Measurements from ENCODE around the gene CALHM2.
"Not testable (repeated sequence)": the region's sequence is repeated elsewhere in the genome, so short reads cannot be mapped to it uniquely, and the experiment has no call there.

Gene CALHM2, protein sequence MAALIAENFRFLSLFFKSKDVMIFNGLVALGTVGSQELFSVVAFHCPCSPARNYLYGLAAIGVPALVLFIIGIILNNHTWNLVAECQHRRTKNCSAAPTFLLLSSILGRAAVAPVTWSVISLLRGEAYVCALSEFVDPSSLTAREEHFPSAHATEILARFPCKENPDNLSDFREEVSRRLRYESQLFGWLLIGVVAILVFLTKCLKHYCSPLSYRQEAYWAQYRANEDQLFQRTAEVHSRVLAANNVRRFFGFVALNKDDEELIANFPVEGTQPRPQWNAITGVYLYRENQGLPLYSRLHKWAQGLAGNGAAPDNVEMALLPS
- total RNA-seq: 3.9 to 44.1 (median 8.1) reads per million in 3 experiments

DNA sequence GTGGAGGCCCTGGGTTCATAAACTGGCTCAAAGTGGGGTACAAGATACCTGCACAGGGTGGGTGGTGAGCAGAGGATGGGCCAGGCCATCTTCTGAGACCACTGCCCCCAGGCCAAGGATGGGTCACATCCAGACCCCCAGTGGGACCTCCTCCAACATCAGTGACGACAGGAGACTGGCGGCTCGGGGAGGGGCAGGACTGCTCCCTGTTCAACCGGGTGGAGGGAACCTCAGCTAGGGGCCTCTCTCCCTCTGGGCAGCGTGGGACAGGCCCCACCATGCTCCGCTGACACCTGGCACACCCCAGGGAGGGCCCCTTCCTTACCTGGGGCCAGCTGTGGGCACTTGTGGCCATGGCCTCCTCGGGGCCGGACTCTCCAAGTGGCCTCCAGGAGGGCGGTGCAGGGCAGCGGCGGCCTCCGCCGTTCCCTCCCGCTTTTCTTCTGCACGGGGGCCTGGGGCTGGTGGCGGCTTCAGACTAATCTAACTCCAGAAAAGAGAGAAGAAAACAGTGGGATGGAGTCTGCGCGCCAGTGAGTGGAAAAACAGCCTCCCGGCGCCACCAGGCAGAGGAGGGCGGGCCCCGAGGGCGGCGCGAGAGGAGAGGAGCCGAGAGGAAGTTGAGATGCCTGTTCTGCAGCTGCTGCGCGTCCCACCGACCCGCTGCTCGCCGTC, at the start of gene CALHM2:
Gene CALHM2, minus strand, starts transcription at position 540 of the 675 bp plus-strand sequence. CDS start 2,429 bp downstream, outside the sequence.
- peak; percentile 42 for DNase-seq

DNA sequence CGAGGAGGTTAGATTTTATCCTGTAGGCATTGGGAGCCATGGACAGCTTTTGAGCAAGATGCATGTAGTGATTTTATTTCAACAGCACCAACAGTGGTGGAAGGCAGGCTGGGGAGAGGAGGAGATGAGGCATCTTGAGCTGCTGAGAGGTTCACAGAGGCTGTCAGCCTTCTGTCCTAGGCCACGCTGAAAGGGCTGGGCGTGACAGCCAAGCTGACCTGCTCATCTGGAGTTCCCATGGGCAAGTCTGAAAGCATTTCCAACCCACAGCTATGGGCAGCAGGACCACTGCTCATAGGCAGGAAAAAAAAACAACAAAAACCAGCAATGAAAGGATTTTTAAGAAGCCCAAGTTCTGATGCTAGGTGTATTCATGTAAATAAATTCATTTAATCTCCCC, 49.0 kb upstream of the CALHM2 start:
- no peak for DNase-seq

DNA sequence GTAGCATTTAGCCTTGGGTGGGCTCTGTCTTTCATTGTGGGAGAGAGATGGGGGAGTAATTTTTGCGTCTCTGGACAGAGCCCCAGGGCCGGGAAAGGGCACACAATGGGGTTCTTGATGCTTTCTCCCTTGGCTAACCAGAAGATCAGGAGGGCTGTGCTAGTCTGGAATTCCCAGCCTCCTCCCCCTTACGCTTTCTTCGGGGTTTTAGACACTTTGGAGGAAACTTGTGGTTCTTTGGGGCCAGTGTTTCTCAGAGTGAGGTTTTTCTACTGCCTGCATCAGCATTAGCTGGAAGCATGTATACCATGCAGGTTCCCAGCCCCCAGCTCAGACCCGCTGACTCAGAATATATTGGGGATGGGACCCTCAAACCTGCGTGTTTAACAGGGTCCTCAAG, 48.3 kb upstream of the CALHM2 start:
- no peak for DNase-seq

DNA sequence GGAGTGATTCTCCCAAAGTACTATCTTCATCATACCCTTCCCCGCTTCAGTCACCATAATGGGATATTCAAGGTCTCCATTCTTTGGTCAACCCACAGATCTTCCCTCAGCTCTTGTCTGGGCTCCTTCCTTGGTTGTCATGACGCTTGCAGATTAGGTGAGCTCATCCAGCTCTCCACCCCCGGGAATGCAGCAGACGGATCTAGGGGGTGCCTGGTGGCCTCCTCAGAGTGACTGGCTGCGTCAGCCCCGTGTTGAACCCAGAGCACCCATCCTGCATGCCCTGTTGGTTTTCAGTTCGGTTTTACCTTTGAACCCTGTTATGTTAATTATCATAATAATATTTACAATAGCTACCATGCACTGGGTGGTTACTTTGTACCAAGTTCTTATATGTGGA, 47.7 kb upstream of the CALHM2 start:
- no peak for DNase-seq

DNA sequence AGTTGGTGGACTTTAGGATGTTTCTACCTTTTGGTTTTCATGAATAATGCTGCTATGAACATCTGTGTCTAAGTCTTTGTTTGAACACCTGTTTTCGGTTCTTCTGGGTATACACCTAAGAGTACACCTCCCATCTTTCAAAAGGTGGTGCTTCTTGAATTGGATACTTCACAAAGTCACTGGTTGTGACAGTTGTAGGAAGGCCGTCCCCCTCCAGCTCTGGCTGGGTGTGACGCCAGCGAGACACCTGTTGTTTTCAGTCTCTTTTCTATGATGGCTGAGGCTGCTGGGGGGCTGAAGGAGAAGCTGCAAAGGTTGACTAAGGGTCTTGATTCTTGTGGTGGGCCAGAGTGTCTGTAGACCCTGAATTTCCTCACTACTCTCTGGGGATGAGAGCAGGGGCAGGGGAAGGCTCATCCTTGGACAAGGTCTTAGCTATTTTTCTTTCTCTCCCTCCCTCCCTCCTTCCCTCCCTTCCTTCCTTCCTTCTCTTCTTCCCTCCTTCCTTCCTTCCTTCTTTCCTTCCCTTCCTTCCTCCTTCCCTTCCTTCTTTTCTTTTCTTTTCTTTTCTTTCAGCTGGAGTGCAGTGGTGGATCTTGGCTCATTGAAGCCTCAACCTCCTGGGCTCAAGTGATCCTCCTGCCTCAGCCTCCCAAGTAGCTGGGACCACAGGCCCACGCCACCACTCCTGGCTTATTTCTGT, 46.9 kb upstream of the CALHM2 start:
- DNase-seq: no peak

DNA sequence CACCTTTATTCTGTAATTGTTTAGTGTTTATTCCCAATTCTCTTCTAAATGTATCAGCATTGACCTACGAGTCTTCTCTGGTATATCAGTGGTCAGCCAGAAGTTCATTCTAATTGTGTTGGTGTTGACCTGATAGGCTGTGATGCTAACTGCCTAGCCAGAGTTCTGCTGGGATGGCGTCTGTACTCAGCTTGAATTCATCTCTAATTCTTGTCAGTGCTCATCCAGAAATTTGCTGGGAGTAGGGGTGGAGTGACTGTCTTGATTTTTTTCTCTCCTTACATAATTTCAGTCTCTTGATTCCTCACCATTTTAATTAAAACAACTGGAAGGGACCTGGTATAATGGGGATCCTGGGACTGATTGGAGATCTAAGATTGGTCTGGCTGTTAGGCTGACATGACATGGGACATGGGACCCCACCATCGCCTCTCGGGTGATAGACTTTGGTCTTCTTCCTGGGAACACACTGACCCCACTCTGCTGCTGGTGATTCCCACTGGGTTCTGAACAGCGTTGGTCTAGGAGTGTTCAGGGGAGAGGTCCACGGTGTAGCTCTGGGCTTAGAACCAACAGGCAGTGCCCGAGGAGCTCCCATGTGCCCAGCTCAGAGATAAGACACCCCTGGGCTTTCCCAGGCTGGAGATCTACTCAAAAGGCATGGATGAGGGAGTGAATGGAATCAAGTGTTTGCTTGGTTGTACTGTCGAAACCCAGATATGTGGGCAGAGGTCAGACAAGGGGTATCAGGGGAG, 45.2 kb upstream of the CALHM2 start:
- no peak for DNase-seq

DNA sequence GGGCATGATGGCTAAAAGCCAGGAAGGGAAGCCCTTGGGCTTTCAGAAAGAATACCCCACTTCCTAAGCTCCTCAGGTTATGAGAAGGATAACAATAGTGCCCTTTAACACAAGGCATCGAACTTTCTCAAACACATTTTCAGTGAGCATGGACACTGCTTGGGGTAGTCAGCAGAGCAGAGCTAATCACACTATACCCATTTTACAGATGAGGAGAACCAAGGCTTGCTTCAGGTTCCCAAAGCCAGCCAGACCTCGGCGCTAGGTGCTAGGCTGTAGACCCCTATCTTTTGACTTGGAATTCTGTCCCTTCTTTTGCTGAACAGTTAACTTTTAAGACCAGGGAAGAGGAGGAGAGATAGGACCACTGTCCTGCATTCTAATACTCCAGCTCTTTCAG, 43.2 kb upstream of the CALHM2 start:
- no peak for DNase-seq

DNA sequence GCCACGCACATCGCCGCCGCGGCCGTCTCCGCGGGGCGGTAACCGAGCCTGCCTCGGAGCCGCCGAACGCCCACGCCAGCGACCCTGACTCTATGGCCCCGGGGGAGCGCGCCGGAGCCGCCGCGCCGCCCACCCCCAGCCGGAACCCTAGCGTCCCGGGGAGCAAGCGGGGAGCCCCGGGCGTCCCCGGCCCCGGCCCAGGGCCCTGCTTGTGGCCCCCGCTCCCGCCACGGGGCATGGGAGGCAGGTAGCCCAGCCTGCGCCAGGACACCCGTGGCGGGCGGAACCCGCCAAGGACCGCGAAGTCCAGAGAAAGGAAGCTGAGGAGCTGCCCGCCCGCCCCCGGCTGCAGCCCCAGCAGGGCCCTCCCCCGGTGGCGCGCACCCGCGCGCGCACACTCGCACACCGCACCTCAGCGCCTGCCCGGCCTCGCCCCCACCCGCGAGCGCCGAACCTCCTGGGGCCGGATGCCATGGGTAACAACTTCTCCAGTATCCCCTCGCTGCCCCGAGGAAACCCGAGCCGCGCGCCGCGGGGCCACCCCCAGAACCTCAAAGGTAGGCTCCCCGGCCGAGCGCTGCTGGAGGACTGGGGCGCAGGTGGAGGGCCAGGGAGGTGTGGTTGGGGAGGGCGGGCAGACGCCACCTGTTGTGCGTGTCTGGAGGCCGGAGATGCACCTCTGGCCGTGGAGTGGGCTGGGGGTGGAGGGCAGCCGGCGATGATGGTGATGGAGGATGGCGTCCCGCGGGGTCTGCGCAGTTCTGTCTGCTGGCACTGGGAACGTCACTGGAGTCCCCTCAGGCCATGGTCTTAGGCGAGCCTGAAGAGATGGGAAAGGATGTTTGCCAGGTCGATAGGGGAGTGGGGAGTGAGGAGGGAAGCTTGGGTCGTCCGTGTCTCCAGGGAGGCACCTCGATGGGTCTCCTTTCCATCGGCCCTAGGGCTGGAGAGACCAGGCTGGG, 42.0 kb upstream of the CALHM2 start:
- no peak for DNase-seq

DNA sequence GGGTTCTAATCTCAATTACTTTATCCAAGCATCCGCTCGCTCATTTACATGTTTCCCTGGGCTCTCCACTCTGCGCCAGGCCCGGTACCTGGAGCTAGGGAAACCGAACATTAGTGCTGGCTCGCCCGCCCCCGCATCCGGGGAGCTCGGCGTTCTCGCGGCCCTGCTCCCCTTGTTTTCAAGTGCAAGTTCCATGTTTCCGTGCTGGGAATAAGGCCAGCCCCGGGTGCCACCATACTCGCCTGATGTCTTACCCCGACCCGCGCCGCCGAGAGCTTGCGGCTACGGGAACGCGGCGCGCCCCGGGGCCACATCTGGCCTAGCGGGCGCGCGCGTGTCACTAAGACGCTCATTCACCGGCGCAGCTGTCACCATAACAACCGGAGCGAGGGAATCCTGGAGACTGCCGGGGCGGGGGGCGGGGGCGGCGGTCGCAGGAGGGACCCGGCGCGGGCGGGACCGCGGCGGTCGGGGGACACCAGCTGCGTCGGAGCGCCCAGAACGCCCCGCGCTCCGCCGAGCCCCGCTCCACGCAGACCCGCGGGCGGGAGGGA, 41.3 kb upstream of the CALHM2 start, which contains the start of gene NEURL1:
Gene NEURL1, plus strand, starts transcription at position 344 of the 554 bp plus-strand sequence. CDS start 683 bp downstream, outside the sequence.
- no peak for DNase-seq

DNA sequence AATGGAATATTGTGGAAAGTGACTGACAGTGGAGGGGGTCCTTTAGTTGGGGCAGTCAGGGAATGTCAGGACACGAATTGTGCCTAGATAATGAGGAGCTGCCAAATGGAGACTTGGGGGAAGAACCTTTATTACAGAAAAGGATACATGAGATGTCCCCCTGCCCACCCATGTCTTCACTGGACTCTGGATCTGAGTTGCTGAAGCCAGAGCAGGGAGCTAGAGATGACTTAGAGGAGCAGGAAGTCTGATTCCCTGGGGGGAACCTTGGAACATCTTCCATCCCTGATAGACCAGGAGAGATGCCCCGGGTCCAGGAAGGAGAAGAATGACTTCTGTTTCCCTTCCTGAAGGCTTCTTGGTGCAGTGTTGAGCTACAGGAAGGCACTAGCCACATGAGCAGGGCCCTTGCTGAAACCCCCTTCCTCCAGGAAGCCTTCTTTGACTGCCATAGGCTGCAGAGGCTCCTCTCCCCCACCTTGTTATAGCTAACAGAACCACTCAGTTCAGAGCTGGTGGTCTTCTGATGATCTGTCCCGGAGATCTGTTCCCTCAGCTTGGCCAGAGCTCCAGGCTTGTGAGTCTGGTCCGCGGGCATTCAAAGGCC, 40.6 kb upstream of the CALHM2 start:
- no peak for DNase-seq

DNA sequence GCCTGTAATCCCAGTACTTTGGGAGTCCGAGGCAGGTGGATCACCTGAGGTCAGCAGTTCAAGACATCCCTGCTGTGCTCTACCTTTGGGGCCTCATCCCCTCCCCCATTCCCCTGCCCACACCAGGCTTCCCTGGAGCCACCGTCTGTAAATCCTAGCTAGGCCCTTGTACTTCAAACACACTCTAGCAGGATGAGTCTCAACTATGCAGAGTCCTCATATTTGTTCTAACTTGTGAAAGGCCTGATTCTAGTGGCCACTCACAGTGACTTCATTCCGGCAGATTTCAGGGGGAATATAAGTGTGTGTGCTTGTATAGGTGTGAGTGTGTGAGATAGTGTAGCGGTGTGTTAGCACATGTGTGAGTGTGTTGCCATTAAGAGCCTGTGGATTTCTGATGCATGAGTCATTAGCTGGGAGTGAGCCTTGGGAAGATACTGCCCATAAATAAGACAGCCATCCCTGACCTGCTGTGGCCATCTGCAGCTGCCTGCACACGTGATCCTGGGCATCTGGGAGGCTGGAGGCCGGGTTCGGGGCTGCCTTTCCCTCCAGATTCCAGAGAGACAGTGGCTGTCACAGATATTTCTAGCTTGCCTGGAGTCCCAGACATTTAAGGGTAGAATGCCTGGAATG, 39.7 kb upstream of the CALHM2 start:
- no peak for DNase-seq

DNA sequence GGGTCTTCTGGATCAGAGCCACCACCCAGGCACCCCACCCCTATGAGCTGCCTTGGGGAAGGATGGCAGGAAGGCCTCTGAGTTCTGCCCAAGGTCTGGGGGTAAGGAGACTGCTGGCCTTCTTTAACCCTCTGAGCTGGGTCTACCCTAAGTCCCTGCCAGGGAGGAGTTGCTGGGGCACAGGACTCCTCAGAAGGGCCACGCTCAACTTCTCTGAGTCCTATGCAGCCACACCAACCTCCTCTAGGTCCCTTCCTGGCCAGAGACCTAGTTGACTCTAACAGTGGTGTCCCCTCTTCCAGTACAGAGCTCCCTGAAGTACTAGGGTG, 38.8 kb upstream of the CALHM2 start:
- DNase-seq: no peak

DNA sequence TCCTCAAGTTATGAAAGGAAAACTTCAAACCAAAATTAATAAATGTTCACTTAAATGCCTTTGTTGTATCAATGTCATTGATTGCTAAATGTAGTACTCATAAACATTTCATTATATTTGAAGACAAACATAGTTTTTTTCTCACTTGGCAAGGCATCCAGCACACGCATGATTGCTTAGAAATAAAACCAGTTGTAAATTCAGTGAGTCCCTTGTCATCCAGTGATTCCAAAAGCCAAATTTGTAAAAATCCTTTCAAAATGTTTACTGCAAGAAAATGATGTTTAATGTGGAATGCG, 35.2 kb upstream of the CALHM2 start:
- no peak for DNase-seq

DNA sequence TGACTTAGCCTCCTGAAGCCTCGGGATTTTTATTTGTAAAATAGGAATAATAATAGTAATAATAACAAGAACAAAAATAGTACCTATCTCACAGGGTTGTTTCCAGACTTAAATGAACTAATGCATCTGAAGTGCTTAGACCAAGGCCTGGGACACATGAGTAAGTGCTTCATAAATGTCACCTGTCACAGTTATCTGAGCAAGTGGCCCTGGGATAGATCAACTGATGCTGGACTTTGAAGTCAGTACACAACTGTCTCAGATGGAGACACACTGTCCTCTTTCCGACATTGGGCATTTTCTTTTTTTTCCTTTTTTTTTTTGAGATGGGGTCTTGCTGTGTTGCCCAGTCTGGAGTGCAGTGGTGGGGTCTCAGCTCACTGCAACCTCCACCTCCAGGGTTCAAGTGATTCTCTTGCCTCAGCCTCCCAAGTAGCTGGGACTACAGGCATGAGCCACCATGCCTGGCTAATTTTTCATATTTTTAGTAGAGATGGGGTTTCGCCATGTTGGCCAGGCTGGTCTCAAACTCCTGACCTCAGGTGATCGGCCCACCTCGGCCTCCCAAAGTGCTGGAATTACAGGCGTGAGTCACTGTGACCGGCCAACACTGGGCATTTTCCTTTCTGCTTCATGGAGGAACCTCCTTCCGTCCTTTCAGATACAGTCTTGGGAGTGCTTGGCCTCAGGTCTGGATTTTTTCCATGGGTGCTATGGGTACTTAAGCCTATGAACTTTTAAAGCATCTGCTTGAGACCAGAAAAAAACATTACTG, 34.7 kb upstream of the CALHM2 start:
- not testable (repeated sequence) for DNase-seq

DNA sequence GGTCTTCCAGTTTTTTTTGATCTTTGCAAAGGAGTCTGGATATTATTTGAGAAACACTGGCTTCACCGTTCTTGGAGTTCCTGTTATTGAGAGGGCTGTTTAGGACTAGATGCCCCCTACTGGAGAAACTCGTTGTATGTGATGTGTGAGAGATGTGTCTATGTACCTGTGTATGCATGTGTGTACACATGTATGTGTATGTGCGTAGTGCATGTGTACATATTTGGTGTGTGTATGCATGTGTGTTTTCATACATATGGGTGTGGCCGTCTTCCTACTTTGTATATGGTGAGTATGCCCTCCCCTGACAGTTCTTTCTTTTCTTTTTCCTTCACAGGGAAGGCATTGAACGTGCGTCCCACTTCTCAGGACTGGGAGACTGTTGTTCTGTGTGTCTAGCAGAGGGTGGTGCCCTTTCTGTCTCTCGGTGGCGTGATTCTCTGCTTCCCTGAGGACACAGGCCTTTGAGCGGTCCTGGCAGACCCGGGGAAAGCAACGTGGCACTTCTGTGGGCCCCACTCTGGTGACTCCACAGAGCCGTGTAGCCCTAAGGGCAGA, 29.9 kb upstream of the CALHM2 start:
- DNase-seq: peak; percentile 63

DNA sequence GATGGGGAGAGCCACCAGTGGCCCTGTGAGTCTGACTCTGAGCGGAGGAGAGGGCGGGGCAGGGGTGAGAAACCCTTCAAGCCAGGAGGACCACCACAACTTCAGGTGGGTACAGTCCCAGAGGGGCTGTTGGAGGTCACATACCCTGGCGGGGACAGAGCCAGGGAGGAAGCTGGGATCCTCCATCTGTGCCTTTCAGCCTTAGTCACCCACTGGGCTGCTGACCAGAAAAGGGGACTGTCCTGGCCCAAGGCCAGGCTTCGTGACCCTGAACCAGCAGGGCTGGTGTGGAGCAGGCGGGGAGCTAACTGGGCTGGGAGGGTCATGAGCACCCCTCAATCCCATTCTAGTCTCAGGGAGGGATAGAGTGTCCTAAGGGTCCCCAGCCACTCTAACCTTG, 28.4 kb upstream of the CALHM2 start:
- DNase-seq: no peak

DNA sequence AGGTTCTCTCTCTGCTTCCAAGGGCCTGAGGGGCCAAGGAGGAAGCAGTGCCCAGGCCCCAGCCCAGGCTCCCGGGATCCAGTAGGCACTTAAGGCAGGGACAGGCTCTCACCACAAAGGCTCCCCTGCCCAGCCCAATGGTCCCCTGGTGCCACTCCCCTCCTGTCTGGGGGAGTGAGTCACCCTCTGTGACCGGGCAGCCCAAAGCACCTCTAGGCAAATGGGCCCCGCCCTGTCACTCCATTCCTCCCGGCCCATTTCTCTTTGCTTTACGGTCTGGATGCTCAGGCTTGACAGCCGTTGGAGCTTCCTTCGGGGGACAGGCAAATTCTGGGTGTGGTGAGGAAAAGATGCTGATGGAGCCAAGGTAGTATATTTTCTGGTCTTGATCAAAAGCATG, 27.0 kb upstream of the CALHM2 start, which contains the start of gene CALHM3:
Gene CALHM3, minus strand, starts transcription at position 106 of the 400 bp plus-strand sequence. CDS start 208 bp downstream, outside the sequence.
- DNase-seq: no peak

DNA sequence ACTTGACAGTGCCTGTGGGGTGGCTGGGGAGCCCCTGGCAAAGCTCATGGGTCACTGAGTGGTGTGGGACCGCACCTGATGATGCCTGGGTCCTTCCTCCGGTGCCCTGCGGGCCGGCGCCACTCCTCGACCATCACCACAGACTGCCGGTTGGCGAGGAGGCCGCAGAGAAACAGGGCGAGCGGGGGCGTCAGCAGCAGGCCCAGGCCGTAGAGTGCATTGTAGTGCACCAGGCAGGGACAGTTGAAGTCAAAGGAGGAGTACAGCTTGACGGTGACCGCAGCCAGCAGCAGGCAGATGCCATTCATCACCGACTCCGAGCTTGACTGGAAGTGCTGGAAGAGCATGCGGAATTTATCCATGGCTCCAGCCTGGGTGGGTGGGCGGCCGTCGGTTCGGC, 26.5 kb upstream of the CALHM2 start:
- no peak for DNase-seq

DNA sequence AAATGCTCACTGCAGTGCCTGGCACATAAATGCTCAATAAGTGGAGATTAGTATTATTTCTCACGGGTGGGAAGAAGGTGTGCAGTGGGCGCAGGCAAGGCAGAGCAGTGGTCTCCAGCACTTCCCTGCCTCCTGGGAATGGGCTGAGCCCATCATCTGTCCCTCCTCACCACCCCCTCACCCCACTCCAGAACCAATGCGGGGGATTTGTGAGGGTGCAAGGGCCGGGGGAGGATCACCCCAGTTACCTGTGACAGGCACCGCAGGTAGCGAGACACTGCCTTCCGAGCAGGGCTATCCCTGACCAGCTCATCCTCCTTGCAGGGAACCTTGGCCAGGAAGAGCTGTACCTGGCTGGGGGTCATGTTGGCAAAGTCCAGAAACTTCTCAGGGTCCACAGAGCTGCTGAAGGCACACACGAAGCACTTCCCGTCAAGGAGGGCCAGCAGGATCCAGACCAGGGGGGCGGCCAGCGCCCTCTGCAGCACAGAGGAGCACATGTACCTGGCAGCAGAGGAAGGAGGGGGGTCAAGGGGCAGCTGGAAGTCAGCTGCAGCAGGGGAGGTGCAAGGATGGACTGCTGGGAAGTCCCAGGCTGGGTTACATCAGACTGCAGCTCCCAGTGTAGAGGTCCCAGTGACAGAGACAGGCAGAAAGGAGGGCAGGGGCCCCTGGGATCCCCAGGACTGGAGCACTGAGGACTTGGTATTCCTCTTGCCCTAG, 24.0 kb upstream of the CALHM2 start:
- no peak for DNase-seq

Measured in central memory CD4-positive, alpha-beta T cell (primary cell).